SKM-1 treated with dmso at 0.1 percent for 144 hours (cell line): ENCODE data around the gene ADAT2.
"Not testable (repeated sequence)": the region's sequence is repeated elsewhere in the genome, so short reads cannot be mapped to it uniquely, and the experiment has no call there.

Experiments
- DNase-seq: peaks from one replicate; lab custom pipeline; 2025; ENCODE audit not compliant: unreplicated experiment; lab: John Stamatoyannopoulos, UW

ADAT2 gene

DNA sequence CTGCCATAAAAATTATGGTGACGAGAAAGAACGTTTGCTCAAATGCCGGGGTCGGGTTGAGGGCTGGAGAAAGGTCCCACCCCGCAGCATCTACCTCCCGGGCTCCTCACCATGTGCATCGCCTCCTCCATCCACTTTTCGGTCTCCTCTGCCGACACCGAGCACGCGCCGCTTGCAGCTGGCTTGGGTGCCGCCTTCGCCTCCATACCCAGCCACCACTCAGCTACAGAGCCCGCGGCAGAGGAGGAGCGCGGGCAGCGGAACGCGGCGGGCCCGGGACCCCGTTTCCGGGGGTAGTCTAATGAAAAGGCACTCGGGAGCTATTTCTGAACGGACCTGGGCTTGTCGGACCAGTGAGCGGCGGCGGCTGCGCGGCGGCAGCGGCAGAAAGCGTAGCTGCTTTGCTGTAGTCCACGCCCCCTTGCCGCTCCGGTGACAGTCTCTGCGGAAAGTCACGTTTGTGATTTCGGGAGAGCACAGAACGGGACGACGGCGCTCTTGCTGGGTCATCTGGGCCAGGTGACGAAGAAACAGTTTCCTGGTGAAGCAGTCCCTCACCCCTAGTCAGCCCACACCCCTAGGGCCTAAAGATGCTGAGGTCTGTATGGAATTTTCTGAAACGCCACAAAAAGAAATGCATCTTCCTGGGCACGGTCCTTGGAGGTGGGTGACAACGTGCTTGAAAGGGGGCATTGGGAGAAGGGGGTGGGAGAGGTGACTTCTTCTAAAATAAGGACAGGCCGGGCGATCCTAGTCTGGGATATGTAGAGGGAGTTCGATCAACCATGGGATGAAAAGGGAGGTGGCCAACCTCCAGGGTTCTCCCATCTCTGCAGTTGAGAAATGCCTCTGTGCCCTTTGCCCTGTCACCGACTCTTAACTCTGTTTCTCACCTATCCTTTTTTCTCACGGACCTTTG, at the start of gene ADAT2, which contains the start of gene PEX3:
ADAT2 (minus strand) TSS at position 243 of the 919 bp plus-strand sequence; CDS start at position 206, 37 bp downstream.
PEX3 (plus strand) TSS at position 353 of the 919 bp plus-strand sequence; CDS start at position 591, 238 bp downstream.
- DNase-seq, result peak; percentile 94

DNA sequence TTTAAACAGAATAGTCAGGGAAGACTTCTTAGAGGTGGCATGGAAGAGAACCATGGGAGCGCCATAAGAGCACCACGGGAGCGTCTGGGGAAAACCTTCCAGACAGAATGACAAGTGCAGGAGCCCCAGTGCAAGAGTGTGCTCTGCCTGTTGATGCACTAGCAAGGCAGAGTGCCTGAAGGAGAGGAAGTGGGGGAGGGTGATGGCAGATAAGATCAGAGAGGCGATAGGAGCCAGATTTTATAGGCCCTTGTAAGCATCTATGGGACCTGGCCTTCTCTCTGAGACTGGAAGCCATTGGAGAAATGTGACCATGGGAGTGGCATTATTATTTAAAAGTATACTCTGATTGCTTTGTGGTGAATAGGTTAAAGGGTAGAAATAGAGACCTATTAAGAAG, 47.9 kb upstream of the ADAT2 start:
- no peak for DNase-seq

DNA sequence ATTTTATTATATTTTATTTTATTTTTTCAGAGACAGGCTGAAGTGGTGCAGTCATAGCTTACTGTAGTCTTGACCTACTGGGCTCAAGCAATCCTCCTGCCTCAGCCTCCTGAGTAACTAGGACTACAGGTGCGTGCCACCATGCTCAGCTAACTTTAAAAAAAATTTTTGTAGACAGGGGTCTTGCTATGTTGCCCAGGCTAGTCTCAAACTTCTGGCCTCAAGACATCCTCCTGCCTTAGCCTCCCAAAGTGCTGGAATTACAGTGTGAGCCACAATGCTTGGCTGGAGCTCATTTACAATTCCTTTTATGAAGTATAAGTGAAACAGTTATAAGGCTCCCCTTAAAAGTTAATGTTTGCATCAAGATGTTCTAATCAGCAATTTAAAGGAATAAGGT, 46.5 kb upstream of the ADAT2 start:
- DNase-seq, result no peak

DNA sequence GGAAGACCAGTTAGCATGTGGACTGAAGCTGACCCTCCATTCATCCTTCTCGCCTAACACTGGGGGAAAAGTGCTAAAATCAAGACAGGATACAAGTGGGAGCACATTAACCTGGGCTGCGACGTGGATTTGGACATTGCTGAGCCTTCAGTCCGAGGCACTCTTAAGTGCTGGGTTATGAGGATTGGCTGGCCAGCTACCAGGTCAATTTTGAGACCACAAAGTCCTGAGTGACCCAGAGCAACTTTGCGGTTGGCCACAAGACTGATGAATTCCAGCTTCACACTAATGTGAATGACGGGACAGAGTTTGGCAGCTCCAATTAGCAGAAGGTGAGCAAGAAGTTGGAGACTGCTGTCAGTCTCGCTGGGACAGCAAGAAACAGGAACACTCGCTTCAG, 40.3 kb upstream of the ADAT2 start:
- DNase-seq, result no peak

DNA sequence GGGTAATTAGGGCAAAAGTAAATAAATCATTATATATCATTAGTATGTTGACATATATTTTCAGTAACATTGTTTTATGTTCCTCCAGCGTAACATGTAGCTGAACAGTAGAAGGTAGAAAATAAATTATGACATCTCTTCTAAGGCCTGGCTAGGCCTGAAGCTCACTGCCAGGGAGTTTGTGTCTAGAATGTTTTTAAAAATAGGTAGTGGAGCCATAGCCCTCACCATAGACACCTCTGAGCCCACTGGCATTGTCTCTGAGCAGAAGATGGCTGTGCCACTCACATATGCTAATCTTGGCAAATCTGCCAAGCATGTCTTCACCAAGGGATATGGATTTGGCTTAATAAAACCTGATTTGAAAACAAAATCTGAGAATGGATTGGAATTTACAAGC, 39.7 kb upstream of the ADAT2 start:
- DNase-seq, result no peak

DNA sequence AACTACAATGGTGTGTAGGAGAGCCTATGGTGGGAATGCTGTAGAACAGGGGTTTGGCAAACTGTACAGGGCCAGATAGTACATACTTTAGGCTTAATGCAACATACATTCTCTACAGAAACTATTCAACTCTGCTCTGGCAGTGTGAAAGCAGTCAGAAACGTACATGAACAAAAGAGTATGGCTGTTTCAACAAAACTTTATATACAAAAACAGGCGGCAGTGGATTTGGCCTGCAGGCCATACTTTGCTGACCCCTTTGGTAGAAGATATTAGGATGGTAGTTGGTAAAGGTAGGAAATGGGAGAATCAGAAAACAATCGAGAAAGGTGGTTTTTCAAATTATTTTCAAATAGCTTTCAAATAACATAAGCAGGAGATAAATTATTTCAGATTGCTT, 36.3 kb upstream of the ADAT2 start:
- no peak for DNase-seq

- no peak for DNase-seq
These were observed 35.5 kb upstream of the ADAT2 start for GRCh38 chr6:143485967-143486366.

DNA sequence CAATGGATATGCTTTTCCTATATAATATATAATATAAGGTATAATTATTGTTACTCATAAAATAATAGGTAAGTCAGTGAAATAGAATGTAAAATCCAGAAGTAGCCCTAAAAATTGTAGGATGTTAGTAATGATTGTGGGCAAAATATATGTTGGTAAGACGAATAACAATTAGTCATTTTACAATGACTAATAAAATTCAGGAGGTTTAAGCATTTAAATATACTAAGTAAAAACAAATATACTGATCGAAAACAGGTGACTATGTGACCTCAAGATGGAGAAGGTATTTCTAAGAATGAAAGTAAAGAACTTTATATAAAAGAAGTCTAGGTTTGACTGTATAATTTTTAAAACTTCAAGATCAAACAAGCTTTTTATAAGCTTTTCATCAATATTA, 32.1 kb upstream of the ADAT2 start:
- DNase-seq, result no peak

GRCh38 chr6:143478479-143479062, 28.1 kb upstream of the ADAT2 start:
- DNase-seq, result no peak

DNA sequence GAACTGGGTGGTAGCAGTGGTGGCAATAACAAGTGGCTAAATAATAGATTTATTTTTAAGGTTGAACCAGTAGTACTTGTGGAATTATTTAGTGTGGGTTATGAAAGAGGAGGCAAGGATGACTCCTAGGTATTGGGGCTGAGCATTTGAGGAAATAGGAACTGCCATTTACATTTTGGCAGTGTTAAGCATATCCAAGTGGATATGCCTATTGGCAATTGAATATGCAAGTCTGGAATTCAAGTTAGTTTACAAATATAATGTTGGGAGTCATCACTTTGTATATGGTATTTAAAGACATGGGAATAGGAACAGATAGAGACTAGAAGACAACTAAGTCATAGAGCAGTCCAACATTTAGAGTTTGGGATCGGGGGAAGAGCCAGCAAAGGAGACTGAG, 26.1 kb upstream of the ADAT2 start:
- DNase-seq, result no peak

GRCh38 chr6:143471822-143472221, 21.3 kb upstream of the ADAT2 start:
- DNase-seq, result no peak

- DNase-seq, result not testable (repeated sequence)
These were observed 18.3 kb upstream of the ADAT2 start for GRCh38 chr6:143468823-143469222.

GRCh38 chr6:143468026-143468425, 17.5 kb upstream of the ADAT2 start:
- no peak for DNase-seq

DNA sequence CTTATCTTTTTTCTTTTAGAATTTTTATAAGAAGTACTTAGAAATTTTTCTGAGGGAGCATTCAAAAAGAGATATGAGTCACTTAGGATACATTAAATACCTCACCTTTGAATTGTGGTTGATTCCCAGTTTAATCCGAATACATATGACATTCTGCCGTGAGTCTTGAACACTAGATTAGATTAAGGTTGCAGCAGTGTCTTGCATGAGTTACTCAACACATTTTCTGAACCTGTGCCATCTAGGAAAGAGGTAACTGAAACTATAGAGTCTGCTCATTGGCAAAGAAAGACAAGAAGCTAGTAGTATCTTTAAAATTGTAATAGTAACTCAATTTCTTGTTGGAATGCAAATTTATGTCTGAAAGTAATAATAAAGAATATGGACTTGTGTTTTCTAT, 15.1 kb upstream of the ADAT2 start:
- DNase-seq, result no peak

DNA sequence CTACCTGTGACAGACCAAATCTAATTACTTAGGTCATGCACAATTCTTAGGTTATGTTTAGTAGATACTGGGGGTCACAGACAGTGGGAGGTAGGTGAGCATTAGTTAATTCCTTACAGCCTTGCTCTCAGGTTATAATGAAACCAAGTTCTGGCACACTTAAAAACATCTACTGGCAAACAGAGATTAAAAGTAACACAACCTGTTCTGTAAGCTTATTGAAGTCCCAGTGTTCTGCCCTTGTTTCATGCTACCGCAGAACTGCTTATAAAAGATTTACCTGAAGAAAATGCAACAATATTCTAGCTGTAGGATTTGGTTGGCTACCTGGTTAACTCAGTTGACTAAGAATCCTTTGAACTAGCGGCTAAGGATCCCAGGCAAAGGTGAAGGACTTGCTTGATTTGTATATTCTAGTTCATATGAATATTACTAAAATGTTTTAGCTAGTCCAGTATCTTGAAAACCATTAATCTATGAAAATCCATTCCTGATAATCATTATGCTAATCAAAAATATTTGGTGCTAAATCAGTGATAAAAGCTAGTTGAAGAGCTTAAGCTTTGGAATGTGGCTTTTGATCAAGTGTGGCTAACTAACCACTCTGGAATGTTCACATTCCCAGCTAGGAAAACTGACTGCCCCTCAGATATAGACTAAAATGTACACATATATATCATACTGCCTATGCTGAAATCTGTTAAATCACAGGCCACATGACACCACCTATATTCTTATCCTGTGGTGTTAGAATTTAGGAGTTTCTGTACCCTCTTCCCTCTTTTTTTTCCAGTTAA, 7.3 kb upstream of the ADAT2 start:
- no peak for DNase-seq

- DNase-seq, result no peak
These were observed 1.0 kb upstream of the ADAT2 start for GRCh38 chr6:143451531-143451930.

DNA sequence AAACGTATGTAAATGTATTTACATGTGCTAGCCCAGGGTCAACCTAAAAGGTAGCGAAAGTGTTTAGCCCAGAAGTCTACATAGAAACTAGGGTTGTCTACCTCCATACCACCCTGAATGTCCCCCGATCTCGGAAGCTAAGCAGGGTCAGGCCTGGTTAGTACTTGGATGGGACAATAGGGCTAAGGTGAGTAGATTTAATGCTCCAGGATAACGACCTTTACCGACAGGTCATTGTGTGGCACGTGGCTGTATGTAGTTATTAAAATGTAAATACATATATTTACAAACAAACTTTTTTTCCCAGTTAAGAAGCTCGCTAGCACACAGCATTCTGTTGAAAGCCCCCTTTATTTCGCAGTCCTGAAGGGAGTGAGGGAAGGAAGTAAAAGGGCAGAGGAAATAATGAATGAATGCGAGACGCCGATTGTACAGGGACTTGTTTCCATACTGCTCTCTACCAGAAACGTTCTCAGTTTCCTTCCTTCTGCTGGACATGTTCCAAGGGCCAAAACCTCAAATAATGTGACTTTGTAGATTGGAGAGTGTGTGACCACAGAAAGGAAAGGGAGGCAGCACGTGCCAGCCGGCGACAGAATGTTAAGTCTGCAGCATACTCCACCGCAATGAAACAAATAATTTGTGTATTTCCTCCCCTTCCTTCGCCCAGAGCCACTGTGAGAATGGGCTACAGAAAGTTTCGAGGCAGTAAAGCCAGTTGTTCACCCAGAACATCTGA, 612 bp downstream of the ADAT2 start:
- DNase-seq, result peak; percentile 29

DNA sequence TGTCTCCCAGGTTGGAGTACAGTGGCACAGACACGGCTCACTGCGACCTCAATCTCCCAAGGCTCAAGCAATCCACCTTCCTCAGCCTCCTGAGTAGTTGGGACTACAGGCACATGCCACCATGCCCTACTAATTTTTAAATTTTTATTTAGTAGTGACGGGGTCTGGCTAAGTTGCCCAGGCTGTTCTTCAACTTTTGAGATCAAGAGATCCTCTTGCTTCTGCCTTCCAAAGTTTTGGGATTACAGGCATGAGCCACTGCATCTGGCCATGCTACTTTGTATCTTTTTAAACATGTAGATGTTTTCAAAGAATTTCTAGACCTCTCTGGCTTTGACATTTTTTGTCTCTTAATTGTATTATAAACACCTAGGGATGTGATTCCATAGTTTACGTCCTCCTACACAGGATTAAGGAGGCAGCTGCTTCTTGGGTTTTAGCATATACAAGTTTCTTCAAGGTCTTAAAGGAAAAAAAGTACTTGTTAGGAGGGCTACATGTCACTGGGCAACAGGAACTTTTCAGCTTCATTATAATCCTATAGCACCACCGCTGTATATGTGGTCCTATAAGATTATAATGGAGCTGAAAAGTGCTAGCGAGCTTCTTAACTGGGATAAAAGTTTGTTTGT, 1.3 kb downstream of the ADAT2 start:
- DNase-seq, result no peak

DNA sequence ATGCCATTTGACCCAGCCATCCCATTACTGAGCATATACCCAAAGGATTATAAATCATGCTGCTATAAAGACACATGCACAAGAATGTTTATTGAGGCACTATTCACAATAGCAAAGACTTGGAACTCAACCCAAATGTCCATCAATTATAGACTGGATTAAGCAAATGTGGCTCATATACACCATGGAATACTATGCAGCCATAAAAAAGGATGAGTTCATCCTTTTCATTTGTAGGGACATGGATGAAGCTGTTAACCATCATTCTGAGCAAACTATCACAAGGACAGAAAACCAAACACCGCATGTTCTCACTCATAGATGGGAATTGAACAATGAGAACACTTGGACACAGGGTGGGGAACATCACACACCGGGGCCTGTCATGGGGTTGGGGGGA, 2.6 kb downstream of the ADAT2 start:
- DNase-seq, result not testable (repeated sequence)

DNA sequence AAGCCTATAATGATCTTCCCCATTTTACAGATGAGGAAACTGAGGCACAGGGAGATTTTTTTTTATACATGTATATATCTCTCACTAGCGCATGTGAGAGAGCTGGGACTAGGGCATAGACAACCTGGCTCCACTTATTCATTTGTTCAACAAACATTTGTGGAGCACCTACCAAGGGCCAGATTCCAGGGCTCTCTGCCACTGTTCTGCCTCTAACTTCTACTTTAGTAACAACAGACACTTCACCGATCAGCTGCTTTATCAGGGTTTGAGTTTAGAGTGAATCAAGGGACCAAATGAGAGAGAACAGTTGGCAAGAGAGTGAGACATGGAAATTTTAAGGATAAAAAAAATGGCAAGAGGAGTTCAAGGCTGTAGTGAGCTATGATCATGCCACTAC, 7.4 kb downstream of the ADAT2 start:
- no peak for DNase-seq
